GM18517 (cell line): ENCODE results near the gene PIGK.

Experiments
- ATAC-seq: cut with Tn5 transposase; IDR thresholded peaks from one replicate; pipeline ENCODE4 v1.9.1; 2021; ENCODE audit warnings: mild to moderate bottlenecking, moderate library complexity; ENCODE audit not compliant: unreplicated experiment

Gene PIGK

GRCh38 chr1:77103486-77103885 is 115.7 kb downstream of the PIGK start:
- ATAC-seq = no peak

- ATAC-seq = no peak
Measured at GRCh38 chr1:77100875-77101274, 118.4 kb downstream of the PIGK start.

- ATAC-seq = no peak
Measured at GRCh38 chr1:77096496-77097255, 122.6 kb downstream of the PIGK start.

DNA sequence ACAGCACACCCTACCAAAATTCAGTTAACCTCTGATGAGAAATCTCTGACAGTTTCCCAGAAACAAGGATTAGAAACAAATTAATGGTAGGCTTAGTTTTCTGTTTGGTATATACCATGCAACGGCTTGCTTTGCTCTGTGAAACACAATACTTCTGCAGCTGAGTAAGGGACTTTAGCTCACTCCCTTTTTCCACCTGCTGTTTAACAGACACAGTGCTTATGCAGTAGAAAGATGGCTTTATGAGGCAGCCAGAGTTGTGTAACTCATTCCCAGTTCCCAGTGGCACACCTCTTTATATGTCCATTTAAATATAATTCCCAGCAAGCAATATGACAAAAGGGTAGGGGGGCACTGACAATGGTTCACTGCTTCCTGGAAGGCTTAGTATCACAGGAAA is 124.0 kb downstream of the PIGK start:
- ATAC-seq = no peak

GRCh38 chr1:77089756-77090155 is 129.5 kb downstream of the PIGK start:
- ATAC-seq = no peak

DNA sequence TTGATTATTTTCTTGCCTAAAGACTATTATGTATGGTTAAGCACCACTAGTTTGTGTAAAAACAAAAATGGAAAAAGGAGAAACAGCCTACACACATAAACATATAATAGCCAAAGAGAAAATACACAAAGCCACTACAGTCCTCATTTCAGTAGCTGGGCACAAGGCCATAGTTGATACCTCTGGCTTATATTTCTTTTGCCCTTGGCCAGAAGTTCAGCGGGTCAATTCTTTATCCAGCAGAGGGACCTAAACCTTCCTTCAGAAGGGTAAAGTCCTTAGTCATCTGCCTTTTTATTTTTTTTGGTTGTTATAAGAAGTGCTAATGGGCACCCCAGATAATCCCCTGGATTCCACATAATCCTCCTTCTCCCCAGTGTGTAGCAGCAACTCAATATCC is 134.1 kb downstream of the PIGK start:
- no peak for ATAC-seq

DNA sequence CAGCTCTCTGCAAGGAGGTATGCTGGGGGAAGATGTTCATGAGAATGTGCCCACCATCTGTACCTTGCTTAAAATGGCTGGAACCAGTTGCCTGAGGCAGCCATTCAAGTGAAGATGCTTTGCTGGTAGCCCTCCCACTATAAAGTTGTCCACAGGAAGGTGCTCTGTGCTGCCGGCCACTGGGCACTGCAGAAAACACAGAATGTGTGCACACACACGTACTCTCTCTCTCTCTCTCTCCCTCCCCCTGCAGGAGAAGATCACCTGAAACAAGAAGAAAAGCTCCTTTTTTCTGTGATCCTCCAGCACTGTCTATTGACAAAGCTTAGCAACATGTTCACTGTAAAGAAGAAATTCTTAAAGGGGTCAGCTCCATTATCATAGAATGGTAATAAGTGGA is 134.8 kb downstream of the PIGK start:
- no peak for ATAC-seq

GRCh38 chr1:77081834-77082233 is 137.4 kb downstream of the PIGK start:
- ATAC-seq = no peak

DNA sequence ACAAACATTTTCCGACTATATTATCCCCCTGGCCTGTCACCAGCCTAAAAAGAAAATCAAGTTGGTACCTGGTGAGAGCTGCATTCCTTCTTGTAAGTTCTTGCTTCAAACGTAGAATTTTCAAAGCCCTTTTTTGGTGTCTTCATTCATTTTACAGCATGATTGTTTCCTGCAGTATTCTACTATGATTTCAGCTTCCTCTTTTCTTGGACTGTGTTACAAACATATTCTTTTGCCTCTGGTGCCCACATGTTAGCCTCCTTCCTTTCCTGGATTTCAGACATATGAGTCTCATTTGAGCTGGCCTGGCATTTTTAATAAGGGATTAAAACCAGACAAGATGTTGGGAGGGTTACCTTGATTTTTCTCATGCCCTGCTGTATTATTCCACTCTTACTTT is 142.5 kb downstream of the PIGK start:
- no peak for ATAC-seq

- ATAC-seq = no peak
Measured at GRCh38 chr1:77068013-77068412, 151.2 kb downstream of the PIGK start.

DNA sequence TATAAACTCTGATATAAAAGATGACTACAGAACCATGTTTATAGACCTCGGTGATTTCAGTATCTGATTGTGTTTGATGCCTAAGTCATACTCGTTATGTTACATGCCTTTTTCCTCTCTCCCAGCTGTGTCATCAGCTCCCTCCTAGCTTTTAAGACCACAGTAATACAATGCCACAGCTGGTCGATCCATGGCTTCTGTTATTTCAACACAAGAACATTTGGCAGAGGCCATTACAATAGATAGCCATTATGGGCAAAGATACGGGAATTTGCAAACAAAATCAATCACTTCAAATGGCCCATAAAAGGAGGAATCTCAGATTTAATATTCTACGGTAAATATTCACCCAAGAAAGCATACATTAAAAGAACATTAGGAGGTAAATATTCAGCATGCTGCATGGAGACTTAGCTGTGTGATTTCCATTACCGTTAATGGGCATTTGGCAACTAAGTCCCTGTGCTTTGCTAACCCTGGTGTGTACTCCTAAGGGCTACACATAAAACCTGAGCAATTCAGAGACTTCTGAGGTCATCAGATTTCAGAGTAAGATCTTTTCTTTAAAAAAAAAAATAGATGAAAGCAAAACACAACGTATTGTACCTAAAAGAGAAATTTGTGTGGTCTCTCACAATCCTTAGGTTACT is 153.4 kb downstream of the PIGK start:
- no peak for ATAC-seq

- ATAC-seq = no peak
Measured at GRCh38 chr1:77064246-77064645, 155.0 kb downstream of the PIGK start.

DNA sequence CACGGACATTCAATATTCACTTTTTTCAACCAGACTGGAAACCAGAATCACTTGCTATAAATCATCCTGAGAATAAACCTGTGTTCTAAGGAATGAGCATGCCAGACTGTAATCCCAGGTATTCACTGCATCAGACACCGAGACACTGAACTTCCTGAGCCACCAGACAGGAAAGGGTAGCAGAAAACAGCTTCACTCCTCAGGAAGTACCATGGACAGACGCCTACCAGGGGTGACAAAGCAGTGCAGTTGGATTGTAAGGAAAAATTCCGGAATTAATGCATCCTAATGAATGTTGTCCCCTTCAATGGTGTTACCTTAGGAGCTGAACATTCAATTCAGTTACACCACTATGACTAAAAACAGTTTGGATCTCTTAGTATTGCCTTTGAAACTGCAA is 156.1 kb downstream of the PIGK start:
- ATAC-seq = no peak

- ATAC-seq = no peak
Measured at GRCh38 chr1:77061162-77061561, 158.1 kb downstream of the PIGK start.

DNA sequence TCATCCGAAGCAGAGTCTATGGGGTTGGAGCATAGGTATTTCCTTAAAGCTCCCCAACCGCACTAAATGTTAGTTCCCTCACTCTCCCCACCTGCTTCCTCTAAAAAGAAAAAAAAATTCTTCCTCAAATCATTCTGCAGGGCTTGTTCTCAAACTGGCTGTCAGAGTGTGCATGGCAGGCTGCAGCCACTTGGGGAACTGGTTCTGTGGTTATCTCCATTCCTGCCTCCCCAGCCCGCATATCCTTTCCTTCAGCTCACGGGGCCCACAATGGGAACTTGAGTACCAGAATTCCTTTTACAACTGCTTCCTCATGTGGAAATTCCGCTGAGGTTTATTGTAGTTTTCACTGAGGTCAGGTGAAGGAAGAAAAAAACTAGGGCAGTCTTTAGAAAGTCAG is 159.2 kb downstream of the PIGK start:
- no peak for ATAC-seq

DNA sequence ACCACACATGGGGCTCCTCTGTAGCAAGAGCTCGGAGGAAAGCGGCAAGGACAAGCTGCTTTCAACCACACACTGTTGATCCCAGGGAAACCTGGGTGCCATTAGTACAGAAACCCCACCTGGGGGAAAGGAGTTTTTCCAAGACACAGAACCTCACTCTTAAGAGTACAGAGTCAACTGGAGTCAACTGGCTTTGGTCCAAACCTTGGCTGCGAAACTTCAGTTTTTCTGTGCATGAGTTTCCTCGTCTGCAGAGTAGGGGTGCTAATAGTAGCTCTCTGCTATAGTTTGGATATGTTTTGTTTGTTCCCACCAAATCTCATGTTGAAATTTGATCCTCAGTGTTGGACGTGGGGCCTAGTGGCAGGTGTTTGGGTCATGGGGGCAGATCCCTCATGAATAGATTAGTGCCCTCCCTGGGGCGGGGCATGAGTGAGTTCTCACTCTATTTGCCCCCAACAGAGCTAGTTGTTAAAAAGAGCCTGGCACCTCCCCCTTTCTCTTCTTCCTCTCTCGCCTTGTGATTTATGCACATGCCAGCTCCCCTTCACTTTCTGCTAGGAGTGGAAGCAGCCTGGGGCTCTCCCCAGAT is 161.1 kb downstream of the PIGK start:
- ATAC-seq = no peak

DNA sequence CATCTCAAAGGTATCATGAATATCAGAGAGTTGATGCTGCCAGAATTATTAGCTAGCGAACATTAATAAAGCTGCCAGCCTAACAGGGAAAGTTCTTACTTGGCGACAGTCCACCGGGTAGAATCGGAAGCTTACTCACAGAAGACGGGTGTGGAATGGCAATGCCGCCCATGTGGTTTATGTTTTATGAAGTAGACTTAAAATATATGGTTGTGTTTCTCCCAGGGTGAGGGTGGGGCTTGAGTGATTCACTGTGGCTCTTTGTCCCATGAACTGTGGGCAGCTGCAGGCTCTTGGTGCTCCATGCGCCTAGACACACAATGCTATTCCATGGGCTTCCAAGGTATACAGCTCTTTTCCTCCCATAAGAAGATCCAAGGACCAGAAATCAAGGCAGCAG is 162.7 kb downstream of the PIGK start:
- no peak for ATAC-seq

DNA sequence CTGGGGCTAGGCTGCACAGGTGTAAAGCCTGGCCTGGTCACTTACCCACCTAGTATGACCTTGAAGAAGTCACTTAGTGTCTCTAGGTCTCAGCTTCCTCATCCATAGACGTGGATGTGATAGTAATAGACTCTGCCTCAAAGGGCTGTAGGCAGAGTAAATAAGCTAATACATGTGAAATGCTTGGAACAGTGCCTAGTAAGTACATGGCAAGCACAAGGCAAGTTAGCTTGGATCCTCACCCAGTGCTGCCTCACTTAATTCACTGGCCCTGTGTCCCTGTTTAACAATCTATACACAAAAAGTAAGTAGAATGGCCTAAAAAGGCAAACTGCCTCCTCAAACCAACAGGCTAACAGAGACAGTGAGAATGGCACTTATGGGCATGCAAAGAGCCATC is 167.8 kb downstream of the PIGK start:
- no peak for ATAC-seq

DNA sequence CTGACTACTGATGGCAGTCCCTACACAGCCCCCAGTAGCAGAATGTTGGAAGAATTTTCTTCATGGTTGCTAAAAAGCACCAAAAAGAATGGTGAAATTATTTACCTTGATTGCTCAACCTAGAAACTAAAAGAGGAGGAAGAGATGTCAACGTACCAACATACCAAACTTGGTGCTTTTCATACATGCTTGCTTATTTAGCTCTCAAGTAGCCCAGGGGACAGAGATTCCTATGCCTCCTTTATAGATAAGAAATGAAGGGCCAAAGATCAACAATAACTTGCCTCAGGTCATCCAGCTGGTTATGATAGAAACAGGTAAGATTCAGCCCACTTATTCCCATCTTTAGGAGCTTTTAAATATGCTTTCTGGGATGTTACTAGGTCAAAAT is 170.6 kb downstream of the PIGK start:
- no peak for ATAC-seq

DNA sequence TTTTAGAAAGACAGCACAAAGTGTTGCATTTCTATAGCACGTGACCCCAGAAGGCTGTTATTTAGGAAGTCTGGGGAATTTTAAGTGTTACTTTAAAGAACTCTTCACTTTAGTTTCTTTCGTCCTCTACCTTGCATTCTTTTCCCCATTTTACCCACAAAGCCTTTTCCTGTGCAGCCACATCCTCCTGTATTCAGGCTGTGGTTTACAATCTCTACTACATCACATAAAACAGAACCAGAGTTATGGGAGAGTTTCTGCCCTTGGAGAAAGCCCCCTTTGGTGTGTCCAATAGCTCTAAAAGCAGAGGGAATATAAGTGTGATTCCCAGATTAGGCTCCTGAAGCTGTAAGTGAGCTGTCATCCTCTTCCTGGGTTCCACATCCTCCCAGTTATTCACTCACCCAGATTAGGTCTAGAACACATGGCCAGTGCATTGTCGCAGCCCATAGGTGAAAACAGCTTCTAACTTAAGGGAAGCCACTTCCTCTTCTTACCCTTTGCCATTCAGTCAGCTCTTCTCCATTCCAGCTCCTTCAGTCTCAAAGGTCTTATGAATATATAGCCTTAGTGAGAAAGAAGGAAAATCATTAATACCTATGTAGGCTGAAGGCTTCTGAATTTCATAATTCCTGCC is 171.1 kb downstream of the PIGK start:
- no peak for ATAC-seq

DNA sequence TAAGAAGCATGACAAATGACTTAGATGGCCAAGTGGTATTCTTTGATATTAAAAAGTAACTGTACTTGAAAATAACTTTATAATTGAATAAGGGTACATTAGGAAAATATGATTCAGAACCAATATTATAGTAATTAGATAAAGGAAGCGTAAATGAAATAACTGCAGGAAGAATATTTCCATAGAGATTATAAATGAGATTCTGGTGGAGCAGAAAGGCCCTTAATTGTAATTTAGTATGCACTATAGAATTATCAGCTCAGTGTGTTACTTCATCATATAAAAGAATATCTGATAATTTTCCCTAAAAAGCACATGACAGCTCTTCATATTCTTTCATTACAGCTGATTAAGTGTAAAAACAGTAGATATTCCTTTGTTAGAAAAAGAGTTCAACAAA is 171.7 kb downstream of the PIGK start:
- no peak for ATAC-seq
